ENCODE measurements around the gene KCNK1. TPM values are rescaled to one million over a fixed set of nuclear protein-coding genes. Genes with fewer than 3 reads are reported as not detected.

KCNK1 gene
- total RNA-seq, 6 experiments from 2014 or later, result not detected

GRCh38 chr1:233710031-233710430 lies 96.1 kb downstream of the KCNK1 start:
- TF ChIP-seq CTCF (IDR thresholded peaks at IDR 0.05), result no peak
- no peak for DNase-seq
- H3K36me3 Mint-ChIP-seq (ENCODE audit: low read depth), result no peaks in the 10 kb centered on the region

GRCh38 chr1:233710507-233710906 lies 96.6 kb downstream of the KCNK1 start:
- no peaks in the 10 kb centered on the region for H3K27me3 Mint-ChIP-seq (ENCODE audit: insufficient read depth)
- no peak overlapping the region for H3K27ac Mint-ChIP-seq
- TF ChIP-seq CTCF (IDR thresholded peaks at IDR 0.05), result no peak
- no peaks in the 10 kb centered on the region for H3K36me3 Mint-ChIP-seq (ENCODE audit: low read depth)
- H3K4me1 Mint-ChIP-seq (ENCODE audit: low read depth), result no peaks in the 10 kb centered on the region
- no peak for DNase-seq
- no peak overlapping the region for H3K4me3 Mint-ChIP-seq
- peaks cover 15% of the 10 kb centered on the region for H3K9me3 Mint-ChIP-seq

More at GRCh38 chr1:233710031-233710430, 96.1 kb downstream of the KCNK1 start:
- Mint-ChIP-seq H3K27me3 (ENCODE audit: insufficient read depth) (no peaks in the 10 kb centered on the region), H3K27ac (no peak overlapping the region), H3K4me1 (ENCODE audit: low read depth) (no peaks in the 10 kb centered on the region), H3K9me3 (peaks cover 15% of the 10 kb centered on the region), H3K4me3 (no peak overlapping the region)

GRCh38 chr1:233714631-233715217 lies 100.8 kb downstream of the KCNK1 start:
- Mint-ChIP-seq H3K9me3 (peaks cover 29% of the 10 kb centered on the region), H3K4me1 (ENCODE audit: low read depth) (no peaks in the 10 kb centered on the region), H3K27me3 (ENCODE audit: insufficient read depth) (no peaks in the 10 kb centered on the region; the same call in 1 of the 2 replicates), H3K4me3 (no peak overlapping the region), H3K36me3 (ENCODE audit: low read depth) (no peaks in the 10 kb centered on the region; the same call in 1 of the 2 replicates), H3K27ac (no peak overlapping the region)
- DNase-seq, result no peak
- no peak for TF ChIP-seq CTCF (IDR thresholded peaks at IDR 0.05)

GRCh38 chr1:233718057-233718456 lies 104.2 kb downstream of the KCNK1 start:
- H3K27ac Mint-ChIP-seq, result no peak overlapping the region
- H3K27me3 Mint-ChIP-seq (ENCODE audit: insufficient read depth), result no peaks in the 10 kb centered on the region; the same call in 1 of the 2 replicates
- no peak for TF ChIP-seq CTCF (IDR thresholded peaks at IDR 0.05)
- peaks cover 53% of the 10 kb centered on the region for H3K9me3 Mint-ChIP-seq
- H3K4me3 Mint-ChIP-seq, result no peak overlapping the region
- no peak for DNase-seq
- no peaks in the 10 kb centered on the region; the same call in 1 of the 2 replicates for H3K36me3 Mint-ChIP-seq (ENCODE audit: low read depth)
- no peaks in the 10 kb centered on the region for H3K4me1 Mint-ChIP-seq (ENCODE audit: low read depth)

GRCh38 chr1:233719655-233720341 lies 105.9 kb downstream of the KCNK1 start:
- Mint-ChIP-seq H3K27ac (no peak overlapping the region), H3K4me3 (no peak overlapping the region), H3K4me1 (ENCODE audit: low read depth) (no peaks in the 10 kb centered on the region), H3K27me3 (ENCODE audit: insufficient read depth) (no peaks in the 10 kb centered on the region; the same call in 1 of the 2 replicates), H3K9me3 (peaks cover 63% of the 10 kb centered on the region), H3K36me3 (ENCODE audit: low read depth) (no peaks in the 10 kb centered on the region; the same call in 1 of the 2 replicates)
- no peak for DNase-seq
- TF ChIP-seq CTCF (IDR thresholded peaks at IDR 0.05), result no peak
